Astrocyte of the cerebellum (primary cell): Measurements from ENCODE around the gene KLHL40.

ENCODE experiments used
- DNase-seq: peaks from one replicate; pipeline ENCODE4 v3.0.0-alpha.2; 2011; ENCODE audit warnings: low read depth
- H3K4me3 ChIP-seq: 2 replicates; pipeline ENCODE4 v1.5.1; 2011; ENCODE audit warnings: mild to moderate bottlenecking, low read depth, low read length, moderate library complexity
- in situ Hi-C: cut with HindIII; loops from 2 replicates; pipeline ENCODE4 v1.10.0; 2017; ENCODE audit warnings: low sequenced_read_pairs
- TF ChIP-seq, protein P1 (sequence below): IDR thresholded peaks from 2 replicates; pipeline ENCODE4 v1.5.1; 2012; ENCODE audit warnings: low read length, low read depth, moderate library complexity, mild to moderate bottlenecking; ENCODE audit errors: missing control alignments

KLHL40 gene

DNA sequence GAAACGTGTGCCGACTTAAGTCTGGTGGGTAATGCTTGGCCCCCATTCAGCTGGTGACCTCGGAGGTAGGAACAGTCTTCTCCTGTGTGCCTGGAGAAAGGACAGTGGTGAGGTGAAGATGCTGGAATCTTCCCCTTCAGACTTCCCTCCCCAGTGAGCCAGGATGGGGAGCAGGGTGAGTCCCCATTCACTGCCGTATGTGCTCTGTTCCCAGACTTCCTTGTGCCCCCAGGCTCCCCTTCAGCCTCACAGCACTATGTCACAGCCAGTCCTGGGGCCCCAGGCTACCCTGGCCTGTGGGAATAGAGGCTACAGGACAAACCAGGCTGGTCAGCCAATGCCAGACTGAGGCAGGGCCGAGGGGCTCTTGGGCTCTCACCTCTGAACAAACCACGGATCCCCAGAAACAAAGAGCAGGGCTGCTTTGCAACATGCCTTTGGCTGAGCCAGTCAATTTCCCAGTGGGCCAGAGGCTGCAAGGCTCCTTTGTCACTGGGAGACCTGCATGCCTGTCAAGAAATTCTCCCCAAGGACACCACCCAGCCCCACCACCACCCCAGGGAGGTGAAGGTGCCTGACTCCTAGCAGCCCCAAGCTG is 49.0 kb downstream of the KLHL40 start:
- TF ChIP-seq, protein P1, sequence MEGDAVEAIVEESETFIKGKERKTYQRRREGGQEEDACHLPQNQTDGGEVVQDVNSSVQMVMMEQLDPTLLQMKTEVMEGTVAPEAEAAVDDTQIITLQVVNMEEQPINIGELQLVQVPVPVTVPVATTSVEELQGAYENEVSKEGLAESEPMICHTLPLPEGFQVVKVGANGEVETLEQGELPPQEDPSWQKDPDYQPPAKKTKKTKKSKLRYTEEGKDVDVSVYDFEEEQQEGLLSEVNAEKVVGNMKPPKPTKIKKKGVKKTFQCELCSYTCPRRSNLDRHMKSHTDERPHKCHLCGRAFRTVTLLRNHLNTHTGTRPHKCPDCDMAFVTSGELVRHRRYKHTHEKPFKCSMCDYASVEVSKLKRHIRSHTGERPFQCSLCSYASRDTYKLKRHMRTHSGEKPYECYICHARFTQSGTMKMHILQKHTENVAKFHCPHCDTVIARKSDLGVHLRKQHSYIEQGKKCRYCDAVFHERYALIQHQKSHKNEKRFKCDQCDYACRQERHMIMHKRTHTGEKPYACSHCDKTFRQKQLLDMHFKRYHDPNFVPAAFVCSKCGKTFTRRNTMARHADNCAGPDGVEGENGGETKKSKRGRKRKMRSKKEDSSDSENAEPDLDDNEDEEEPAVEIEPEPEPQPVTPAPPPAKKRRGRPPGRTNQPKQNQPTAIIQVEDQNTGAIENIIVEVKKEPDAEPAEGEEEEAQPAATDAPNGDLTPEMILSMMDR: no peak
- H3K4me3 ChIP-seq: no peak overlapping the region
- in situ Hi-C loops: no loop called here
- DNase-seq: no peak

DNA sequence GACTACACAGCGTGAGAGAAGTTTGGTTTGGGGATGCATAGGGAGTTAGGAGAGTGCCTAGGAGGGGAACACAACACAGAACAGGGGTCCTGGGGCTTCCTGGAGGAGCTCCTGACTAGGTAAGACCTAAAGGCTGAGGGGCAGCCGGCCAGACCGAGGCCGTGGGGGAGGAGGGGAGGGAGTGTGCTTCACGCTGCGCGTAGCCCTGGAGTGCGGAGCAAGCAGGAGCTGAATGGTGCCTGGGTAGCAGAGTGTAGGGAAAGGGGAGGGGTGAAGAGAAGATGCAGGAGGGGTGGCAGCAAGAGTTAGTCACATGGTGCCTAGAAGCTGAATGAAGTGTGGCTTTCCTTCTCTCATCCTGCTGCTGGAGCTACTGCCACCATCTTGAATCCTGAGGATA is 49.7 kb downstream of the KLHL40 start:
- in situ Hi-C loops: no loop called here
- no peak overlapping the region for H3K4me3 ChIP-seq
- TF ChIP-seq, protein P1: no peak

DNA sequence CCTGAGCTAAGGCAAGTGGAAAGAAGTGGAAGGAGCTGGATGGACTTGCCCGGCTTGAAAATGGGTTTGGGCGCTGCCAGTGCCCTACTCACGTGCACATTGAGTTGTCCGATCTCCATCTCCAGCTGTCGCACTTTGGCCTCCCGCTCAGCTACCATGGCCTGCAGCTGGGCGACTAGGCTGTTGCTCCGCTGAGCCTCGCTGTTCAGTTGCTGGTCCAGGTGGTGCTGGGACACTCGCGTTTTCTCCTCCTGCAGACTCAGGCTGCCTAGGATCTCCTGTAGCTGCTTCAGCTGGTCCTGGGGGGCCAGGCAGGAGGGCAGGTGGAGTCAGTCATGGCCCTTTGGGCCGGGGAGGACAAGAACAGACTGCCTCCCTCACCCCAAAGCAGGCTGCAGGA is 50.3 kb downstream of the KLHL40 start:
- no peak for DNase-seq
- TF ChIP-seq, protein P1: no peak
- H3K4me3 ChIP-seq: no peak overlapping the region
- in situ Hi-C loops: no loop called here

More for the DNA sequence above, 49.7 kb downstream of the KLHL40 start:
- no peak for DNase-seq

DNA sequence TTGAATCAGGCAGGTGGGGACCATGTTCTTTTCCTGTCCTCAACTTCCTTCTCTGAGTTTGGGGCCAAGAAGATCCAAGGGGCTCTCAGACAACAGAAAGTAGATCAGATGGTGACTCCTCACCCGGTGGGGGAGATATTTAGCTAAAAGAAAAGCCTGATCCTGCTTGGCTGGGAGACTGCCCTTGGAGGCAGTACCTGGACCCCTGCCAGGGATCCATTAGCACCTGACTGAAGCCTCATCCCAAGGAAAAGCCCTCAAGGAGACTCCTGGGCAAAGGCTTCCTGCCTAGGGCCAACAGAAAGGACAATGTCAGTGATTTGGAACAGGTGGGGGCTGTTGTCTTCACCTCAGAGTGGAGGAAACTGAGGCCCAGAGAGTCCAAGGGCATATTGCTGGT is 50.7 kb downstream of the KLHL40 start:
- H3K4me3 ChIP-seq: no peak overlapping the region
- TF ChIP-seq, protein P1: no peak
- in situ Hi-C loops: no loop called here
- DNase-seq: no peak

DNA sequence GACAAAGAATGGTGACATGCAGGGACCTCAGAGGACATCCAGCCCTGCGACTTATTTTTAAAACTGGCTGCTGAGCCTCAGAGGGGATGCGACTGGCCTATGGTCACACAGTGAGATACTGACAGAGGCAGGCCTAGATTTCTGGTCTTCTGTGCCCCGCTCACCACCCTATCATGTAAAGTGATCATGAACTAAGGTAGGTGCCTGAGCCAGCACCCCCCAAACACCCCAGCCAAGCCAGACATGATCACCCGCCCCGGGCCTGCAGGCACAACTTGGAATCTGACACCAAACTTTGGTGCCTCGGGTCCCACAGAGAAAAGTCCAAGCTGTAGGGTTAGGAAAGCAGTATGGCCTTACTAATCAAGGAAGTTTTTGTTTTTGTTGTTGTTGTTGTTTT is 51.2 kb downstream of the KLHL40 start:
- TF ChIP-seq, protein P1: no peak
- H3K4me3 ChIP-seq: no peak overlapping the region
- DNase-seq: no peak
- in situ Hi-C loops: no loop called here

DNA sequence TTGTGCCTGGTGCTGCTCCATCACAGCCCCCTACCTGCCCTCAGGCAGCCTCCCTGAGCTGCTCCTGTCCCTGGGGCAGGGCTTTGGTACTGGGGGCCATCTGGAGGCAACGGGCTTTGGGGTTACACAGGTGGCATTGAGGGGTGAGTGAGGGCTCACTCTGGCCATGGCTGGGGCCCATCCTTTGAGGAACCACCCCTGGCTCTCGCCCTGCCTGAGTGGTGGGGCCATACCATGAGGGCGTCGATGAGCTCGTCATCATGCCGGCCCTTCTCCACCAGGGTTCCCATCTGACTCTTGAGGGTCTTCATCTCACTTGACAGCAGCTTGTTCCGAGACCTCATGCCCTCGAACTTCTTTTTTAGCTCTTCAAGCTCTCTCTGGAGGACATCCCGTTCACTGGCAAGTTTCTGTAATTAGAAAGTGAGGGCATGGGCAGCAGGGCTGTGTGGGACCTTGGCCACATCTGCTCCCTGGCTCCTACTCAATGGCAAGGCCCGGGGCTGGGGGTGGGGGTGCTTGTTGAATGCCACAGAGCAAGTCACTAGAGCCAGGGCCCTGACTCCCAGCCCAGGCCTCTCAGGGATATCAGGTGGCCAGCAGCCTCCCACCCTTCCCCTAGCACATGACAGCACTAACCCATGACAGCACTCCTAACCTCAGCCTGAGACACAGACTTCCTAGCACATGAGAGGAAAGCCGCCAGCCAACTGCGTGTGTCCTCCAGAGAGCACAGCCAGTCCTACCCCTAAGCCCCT is 54.2 kb downstream of the KLHL40 start:
- TF ChIP-seq, protein P1: no peak
- no peak for DNase-seq
- H3K4me3 ChIP-seq: no peak overlapping the region
- in situ Hi-C loops: no loop called here
